ENCODE results near the gene DSEL.

DSEL gene

GRCh38 chr18:67516539-67517443 lies at the start of gene DSEL:
Gene DSEL (minus strand): TSS chr18:67516720. CDS start chr18:67514608, 2,112 bp downstream.
- TF ChIP-seq, protein P1, sequence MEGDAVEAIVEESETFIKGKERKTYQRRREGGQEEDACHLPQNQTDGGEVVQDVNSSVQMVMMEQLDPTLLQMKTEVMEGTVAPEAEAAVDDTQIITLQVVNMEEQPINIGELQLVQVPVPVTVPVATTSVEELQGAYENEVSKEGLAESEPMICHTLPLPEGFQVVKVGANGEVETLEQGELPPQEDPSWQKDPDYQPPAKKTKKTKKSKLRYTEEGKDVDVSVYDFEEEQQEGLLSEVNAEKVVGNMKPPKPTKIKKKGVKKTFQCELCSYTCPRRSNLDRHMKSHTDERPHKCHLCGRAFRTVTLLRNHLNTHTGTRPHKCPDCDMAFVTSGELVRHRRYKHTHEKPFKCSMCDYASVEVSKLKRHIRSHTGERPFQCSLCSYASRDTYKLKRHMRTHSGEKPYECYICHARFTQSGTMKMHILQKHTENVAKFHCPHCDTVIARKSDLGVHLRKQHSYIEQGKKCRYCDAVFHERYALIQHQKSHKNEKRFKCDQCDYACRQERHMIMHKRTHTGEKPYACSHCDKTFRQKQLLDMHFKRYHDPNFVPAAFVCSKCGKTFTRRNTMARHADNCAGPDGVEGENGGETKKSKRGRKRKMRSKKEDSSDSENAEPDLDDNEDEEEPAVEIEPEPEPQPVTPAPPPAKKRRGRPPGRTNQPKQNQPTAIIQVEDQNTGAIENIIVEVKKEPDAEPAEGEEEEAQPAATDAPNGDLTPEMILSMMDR (IDR thresholded peaks at IDR 0.05; ENCODE audit: low read depth, low read length, missing control alignments) = no peak
- in situ Hi-C loops (cut with HindIII; ENCODE audit: low sequenced_read_pairs) = no loop called here
- DNase-seq (ENCODE audit: low read depth) = peak; percentile 87
- H3K4me3 ChIP-seq (ENCODE audit: low read depth, low read length) = peak within 1 kb of the TSS; percentile 79

GRCh38 chr18:67553437-67553836 lies 36.9 kb upstream of the DSEL start:
- no peak for DNase-seq (ENCODE audit: low read depth)
- TF ChIP-seq, protein P1 (IDR thresholded peaks at IDR 0.05; ENCODE audit: low read depth, low read length, missing control alignments) = no peak
- in situ Hi-C loops (cut with HindIII; ENCODE audit: low sequenced_read_pairs) = no loop called here

DNA sequence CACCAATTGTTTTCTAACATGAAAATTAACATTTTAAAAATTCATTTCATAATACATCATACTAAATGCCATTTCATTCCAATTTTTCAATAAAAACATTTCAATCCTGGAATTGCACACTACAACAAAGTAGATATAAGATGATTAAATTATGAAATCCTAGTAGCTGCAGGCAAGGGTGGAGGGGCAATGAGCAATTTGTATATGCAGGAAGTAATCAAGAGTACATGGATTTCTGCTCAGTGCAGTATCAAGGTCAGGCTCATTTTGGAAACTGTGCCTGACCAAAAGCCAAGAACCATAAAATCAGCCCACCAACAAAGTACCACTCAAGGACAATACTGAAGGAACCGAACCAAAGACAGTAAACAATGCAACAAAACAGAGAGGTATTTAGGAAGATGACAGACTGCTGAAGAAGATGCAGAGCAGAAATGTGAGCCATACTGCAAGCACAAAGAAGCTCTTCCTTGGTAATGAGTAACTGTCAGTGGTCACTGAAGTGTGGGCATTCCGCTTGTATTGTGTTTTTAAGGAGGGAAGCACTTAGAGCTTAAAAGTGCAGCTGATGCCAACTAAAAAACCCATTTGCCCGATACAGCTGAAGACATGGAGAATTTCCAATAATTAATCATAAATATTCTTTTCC lies 34.5 kb upstream of the DSEL start:
- no peak overlapping the region for H3K4me3 ChIP-seq (ENCODE audit: low read depth, low read length)
- TF ChIP-seq, protein P1 (IDR thresholded peaks at IDR 0.05; ENCODE audit: low read depth, low read length, missing control alignments) = no peak
- DNase-seq (ENCODE audit: low read depth) = no peak
- in situ Hi-C loops (cut with HindIII; ENCODE audit: low sequenced_read_pairs) = no loop called here

More at GRCh38 chr18:67553437-67553836, 36.9 kb upstream of the DSEL start:
- H3K4me3 ChIP-seq (ENCODE audit: low read depth, low read length) = no peak overlapping the region

DNA sequence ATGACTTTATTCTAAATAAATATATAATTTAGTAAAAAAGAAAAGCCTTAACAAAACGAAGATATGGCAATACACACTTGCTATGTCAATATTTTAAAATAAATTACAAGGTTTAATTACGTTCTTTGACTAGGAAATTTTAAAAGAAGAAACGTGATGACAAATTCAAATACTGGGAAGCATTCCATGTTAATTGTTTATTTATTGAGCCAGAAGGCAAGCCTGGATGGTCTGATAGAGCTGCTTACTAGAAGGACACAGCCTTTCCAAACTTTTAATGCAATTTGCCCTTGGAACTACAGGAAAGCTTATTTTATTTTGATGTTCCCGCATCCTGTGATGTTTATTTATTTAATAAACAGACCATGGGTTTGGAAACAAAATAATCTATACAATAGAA lies 33.4 kb upstream of the DSEL start:
- in situ Hi-C loops (cut with HindIII; ENCODE audit: low sequenced_read_pairs) = no loop called here
- TF ChIP-seq, protein P1 (IDR thresholded peaks at IDR 0.05; ENCODE audit: low read depth, low read length, missing control alignments) = no peak
- DNase-seq (ENCODE audit: low read depth) = no peak
- no peak overlapping the region for H3K4me3 ChIP-seq (ENCODE audit: low read depth, low read length)

DNA sequence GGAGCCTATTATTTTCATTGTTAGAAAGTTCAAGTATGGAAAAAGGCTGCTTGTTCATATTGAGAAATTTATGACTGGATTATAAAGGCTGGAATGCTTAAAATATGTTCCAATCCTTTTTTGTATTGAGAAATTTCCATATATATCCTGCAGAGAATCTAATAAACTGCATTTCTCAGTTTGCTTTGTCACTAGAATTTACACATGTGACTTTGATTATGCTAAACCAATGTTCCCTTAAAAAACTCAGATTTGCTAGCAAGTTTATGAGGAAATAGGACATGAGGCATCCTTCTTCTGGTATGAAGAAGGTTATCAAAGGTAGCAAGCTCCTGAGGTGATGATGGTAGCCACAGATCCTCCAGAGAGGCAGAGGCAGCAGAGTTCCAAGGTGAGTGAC lies 29.2 kb upstream of the DSEL start:
- TF ChIP-seq, protein P1 (IDR thresholded peaks at IDR 0.05; ENCODE audit: low read depth, low read length, missing control alignments) = no peak
- no peak for DNase-seq (ENCODE audit: low read depth)
- in situ Hi-C loops (cut with HindIII; ENCODE audit: low sequenced_read_pairs) = no loop called here
- no peak overlapping the region for H3K4me3 ChIP-seq (ENCODE audit: low read depth, low read length)

GRCh38 chr18:67540559-67540958 lies 24.0 kb upstream of the DSEL start:
- DNase-seq (ENCODE audit: low read depth) = no peak
- TF ChIP-seq, protein P1 (IDR thresholded peaks at IDR 0.05; ENCODE audit: low read depth, low read length, missing control alignments) = no peak
- in situ Hi-C loops (cut with HindIII; ENCODE audit: low sequenced_read_pairs) = no loop called here
- no peak overlapping the region for H3K4me3 ChIP-seq (ENCODE audit: low read depth, low read length)
